HCT116 (cell line): ENCODE data around the gene CDH11.

Source experiments
- ATF3 ChIP-seq: IDR thresholded peaks from 2 replicates; pipeline ENCODE4 v1.6.1; 2012
- CTCF ChIP-seq, 3 experiments: fragments of 200-600 bp in 1 of 3; sonication (generic) in 1 of 3; IDR thresholded peaks in 2 of 3; conservative IDR thresholded peaks in 1 of 3; 2 replicates each; pipeline ENCODE4 v1.5.1; 2012 to 2017; ENCODE audit warnings: low read depth in 2 of 3, low read length in 2 of 3, antibody characterized with exemption in 1 of 3, borderline replicate concordance in 1 of 3, control low read depth in 1 of 3, mild to moderate bottlenecking in 1 of 3, mixed read lengths in 1 of 3, mixed run types in 1 of 3, moderate library complexity in 1 of 3; ENCODE audit not compliant: insufficient read depth in 1 of 3
- POLR2A ChIP-seq: IDR thresholded peaks from 2 replicates; pipeline ENCODE4 v1.7.0; 2011; ENCODE audit warnings: borderline replicate concordance; ENCODE audit not compliant: insufficient read depth, insufficient read length; ENCODE audit errors: extremely low read depth
- REST ChIP-seq: IDR thresholded peaks from 2 replicates; pipeline ENCODE4 v1.6.1; 2012; ENCODE audit warnings: low read depth

GRCh38 chr16:65125871-65126270, 4.0 kb upstream of the CDH11 start:
- TF ChIP-seq ATF3 = no peak
- TF ChIP-seq CTCF (IDR thresholded peaks at IDR 0.05 in 2 of 3, conservative IDR thresholded peaks at IDR 0.05 in 1 of 3; ENCODE audit: borderline replicate concordance in 1 of 3, insufficient read depth in 1 of 3, low read depth in 2 of 3, low read length in 2 of 3) = no peak
- TF ChIP-seq REST = no peak
- no peak for TF ChIP-seq POLR2A
